VCaP (cell line): ENCODE results near the gene YWHAE.
A peak's percentile ranks its signal among the peaks of the same experiment; 100 is the strongest.
"Not testable (repeated sequence)": the region's sequence is repeated elsewhere in the genome, so short reads cannot be mapped to it uniquely, and the experiment has no call there.

Experiments
- H3K27ac ChIP-seq: fragments of 450-650 bp; 2 replicates; pipeline ENCODE4 v1.5.1; 2017
- TF ChIP-seq, protein P1 (sequence below): fragments of 450-650 bp; conservative IDR thresholded peaks from 2 replicates; pipeline ENCODE4 v1.5.1; 2017; ENCODE audit warnings: mild to moderate bottlenecking, moderate library complexity

YWHAE gene

DNA sequence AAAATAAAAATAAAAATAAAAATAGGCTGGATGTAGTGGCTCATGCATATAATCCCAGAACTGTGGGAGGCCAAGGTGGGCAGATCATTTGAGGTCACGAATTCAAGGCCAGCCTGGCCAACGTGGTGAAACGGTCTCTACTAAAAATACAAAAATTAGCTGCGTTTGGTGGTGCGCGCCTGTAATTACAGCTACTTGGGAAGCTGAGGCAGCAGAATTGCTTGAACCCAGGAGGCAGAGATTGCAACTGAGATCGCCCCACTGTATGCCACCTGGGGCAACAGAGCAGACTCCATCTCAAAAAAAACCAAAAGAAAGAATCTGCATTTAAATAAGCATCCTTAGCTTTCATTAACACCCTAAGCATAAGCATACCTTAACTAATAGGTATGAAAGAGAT, 33.8 kb downstream of the YWHAE start:
- no peak overlapping the region for H3K27ac ChIP-seq
- TF ChIP-seq, protein P1, sequence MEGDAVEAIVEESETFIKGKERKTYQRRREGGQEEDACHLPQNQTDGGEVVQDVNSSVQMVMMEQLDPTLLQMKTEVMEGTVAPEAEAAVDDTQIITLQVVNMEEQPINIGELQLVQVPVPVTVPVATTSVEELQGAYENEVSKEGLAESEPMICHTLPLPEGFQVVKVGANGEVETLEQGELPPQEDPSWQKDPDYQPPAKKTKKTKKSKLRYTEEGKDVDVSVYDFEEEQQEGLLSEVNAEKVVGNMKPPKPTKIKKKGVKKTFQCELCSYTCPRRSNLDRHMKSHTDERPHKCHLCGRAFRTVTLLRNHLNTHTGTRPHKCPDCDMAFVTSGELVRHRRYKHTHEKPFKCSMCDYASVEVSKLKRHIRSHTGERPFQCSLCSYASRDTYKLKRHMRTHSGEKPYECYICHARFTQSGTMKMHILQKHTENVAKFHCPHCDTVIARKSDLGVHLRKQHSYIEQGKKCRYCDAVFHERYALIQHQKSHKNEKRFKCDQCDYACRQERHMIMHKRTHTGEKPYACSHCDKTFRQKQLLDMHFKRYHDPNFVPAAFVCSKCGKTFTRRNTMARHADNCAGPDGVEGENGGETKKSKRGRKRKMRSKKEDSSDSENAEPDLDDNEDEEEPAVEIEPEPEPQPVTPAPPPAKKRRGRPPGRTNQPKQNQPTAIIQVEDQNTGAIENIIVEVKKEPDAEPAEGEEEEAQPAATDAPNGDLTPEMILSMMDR: no peak

DNA sequence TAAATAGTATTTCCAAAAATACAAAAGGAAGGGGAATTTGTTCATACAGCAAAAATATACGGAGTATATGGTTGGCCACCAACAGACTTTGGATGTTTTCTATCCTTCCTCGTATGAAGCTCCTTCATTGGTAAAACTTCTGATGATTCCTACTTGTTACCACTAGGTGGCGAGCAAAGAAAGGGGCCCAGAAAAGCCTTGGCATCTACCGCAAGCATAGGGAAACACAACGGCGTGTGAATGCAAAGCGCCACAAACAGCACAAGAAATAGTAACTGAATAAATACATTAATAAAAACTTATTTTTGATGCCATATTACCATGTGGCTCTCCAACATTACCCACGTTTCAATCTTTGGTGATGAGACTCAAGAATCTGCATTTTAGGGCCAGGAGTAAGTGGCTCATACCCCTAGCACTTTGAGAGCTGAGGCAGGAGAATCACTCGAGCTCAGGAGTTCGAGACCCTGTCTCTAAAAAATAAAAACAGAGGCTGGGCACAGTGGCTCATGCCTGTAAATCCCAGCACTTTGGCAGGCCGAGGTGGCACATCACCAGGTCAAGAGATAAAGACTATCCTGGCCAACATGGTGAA, 34.5 kb downstream of the YWHAE start:
- TF ChIP-seq, protein P1: peak; percentile 95
- H3K27ac ChIP-seq: no peak overlapping the region

DNA sequence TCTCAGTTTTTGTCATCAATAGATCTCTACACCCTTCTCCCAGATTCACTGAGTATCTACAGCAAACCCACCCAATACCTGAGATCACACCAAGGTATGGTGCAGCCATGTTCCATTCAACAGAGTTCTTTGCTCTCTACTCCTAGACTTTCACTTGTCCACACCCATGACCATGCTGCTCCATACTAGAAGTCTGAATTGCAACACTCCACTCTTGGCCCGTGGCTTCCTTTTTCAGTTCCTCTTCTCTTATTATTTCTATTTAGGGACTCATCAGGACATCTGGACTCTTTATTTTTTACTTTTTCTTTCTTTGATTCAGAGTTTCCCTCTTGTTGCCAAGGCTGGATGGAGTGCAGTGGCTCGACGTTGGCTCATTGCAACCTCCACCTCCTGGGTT, 37.1 kb downstream of the YWHAE start:
- H3K27ac ChIP-seq: peak overlapping the region; percentile 1; the same call in 1 of the 2 replicates
- TF ChIP-seq, protein P1: no peak

DNA sequence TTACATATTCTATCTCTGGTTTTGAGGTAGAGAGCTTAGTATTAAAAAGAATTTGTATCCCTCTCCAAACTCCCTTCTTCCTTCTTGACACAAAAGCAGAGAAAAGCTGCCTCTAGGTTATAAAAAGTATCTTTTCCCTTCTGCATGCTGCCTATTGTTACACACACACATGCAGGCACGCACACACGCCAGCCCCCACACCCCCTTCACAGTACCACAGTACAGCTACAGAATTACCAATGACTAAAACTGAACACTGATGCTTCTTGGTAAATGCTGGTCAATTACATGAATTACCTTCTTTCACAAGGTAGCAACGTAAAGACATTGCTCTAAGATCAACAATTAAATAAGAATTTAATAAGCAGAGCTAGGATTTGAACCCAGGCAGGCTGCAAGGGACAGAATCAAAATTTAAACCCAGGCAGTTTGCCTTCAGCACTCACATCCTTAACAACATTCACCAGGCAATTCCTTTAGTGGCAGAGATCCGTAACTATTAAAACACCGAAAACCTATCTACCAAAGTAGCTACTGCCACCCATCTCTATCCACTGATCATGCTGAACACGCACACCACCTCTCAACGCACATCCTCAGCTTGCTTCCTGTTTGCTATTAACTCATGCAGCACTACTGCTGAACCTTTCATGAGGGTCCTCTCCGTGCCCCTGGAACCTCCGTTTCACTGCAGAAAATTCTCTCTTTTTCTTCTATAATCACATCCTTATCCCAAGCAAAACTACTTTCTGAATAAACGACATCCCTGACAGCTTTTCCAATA, 37.8 kb downstream of the YWHAE start:
- TF ChIP-seq, protein P1: no peak
- peak overlapping the region; percentile 1; the same call in 1 of the 2 replicates for H3K27ac ChIP-seq

DNA sequence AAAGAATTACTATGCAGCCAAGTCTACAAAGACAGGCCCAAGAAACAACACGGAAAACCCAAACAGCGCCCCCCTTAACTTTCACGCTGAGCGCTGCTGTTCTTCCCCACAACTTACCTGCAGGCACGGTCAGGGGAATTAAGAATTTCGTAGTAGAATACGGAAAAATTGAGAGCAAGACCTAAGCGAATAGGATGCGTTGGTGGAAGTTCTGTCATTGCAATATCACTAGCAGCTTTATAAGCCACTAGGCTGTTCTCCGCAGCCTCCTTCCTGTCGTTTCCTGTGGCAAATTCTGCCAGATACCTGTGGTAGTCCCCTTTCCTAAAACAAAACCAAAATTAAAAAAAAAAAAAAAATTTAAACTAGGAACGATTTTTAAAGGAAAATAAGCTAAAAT, 39.0 kb downstream of the YWHAE start:
- no peak overlapping the region; the same call in 1 of the 2 replicates for H3K27ac ChIP-seq
- TF ChIP-seq, protein P1: no peak

DNA sequence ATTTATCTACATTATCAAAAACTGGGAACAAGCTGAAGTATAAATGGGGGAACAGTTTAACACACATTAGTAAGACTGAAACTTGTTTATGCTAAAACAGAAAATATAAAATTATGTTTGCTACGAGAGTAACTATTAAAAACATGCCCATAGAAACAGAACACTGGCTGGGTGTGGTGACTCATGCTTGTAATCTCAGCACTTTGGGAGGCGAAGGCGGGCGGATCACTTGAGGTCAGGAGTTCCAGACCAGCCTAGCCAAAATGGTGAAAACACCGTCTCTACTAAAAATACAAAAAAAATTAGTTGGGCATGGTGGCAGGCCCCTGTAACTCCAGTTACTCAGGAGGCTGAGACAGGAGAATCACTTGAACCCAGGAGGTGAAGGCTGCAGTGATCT, 39.7 kb downstream of the YWHAE start:
- not testable (repeated sequence) for H3K27ac ChIP-seq

DNA sequence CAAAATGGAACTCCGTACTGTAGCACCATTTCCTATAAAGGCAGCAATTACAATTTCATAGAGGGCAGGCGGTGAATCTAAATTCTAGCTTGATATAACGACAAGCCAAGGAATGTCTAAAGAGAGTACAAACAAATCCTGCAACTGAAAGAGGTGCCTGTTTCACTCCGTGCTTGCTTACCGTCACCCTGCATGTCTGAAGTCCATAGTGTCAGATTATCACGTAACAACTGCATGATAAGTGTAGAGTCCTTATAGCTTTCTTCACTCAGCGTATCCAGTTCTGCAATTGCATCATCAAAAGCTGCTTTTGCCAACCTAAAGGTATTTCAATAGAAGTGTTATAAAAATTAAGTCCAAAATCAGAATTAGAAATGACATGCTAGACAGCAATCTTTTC, 46.0 kb downstream of the YWHAE start:
- no peak overlapping the region; the same call in 1 of the 2 replicates for H3K27ac ChIP-seq
- TF ChIP-seq, protein P1: no peak

DNA sequence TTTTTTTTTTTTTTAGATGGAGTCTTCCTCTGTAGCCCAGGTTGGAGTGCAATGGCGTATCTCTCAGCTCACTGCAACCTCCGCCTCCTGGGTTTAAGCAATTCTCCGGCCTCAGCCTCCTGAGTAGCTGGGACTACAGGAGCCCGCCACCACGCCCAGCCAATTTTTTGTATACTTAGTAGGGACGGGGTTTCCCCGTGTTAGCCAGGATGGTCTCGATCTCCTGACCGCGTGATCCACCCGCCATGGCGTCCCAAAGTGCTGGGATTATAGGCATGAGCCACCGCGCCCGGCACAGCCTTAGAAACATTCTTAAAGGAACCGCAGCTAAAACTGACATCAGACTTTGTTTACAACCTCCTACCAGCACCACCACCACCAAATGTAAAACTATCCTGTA, 47.5 kb downstream of the YWHAE start:
- peak overlapping the region; percentile 7; the same call in 1 of the 2 replicates for H3K27ac ChIP-seq
